CD4-positive, alpha-beta T cell treated with Interleukin-15 for 1 hour (primary cell): ENCODE results near the gene UPK3B.
"Not testable (repeated sequence)": the region's sequence is repeated elsewhere in the genome, so short reads cannot be mapped to it uniquely, and the experiment has no call there.

Experiments
- DNase-seq: peaks from one replicate; pipeline ENCODE4 v3.0.0-alpha.2; 2020

UPK3B gene

DNA sequence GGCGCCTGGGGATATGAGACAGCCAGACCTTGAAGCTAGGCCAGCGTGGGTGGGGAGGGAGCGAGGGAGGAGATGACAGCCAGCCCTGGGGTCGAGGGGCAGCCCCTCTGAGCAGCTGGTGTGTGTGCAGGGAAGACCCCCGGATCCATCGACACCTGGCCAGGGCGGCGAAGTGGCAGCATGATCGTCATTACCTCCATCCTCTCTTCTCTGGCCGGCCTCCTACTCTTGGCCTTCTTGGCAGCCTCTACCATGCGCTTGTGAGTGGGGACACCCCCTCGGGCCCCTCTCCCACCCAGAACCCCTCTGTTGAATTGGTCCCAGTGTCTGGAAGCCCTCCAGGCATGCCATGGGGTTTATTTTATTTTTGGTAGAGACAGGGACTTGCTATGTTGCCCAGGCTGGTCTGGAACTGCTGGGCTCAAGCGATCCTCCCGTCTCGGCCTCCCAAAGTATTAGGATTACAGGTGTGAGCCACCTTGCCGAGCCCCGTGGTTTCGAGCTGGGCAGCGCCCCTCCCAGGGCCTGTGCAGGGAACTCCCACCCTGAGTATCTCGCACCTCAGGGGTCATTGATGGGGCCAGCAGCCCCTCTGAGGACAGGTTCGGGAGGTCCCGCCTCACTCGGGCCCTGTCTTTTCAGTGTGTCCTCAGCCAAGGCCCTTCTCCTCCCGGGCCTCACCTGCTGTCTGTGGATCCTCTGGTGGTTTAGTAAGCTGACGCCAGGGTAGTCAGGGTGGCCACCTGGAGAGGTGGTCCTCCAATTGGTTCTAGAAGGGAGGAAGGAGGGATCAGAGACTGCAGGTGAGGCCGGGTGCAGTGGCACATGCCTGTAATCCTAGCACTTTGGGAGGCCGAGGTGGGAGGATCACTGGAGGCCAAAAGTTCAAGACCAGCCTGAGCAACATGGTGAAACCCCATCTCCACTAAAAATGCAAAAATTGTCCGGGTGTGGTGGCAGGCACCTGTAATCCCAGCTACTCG, 3.8 kb downstream of the UPK3B start:
- DNase-seq = peak; percentile 14

GRCh38 chr7:76514926-76515771, 4.8 kb downstream of the UPK3B start:
- DNase-seq = peak; percentile 10

DNA sequence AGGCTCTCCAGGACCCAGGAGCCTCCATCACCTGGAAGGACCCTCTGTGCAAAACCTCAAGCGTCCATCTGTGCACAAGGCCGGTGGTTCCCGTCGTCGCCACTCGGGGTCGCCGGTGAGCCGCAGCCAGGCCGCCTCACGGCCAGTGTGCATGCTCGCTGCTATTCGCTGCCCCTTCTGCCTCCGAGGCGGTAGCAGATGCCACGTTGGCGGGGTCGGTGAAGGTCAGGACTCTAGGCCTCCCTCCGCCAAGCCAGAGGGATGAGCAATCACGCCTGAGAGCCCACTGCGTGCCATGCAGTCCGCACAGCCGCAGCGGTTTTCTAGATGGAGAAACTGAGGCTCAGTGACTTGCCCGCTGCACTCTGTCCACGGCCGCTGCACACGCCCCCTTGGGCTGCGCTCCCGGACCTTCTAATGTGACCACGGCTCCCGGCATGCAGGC, 5.7 kb downstream of the UPK3B start:
- no peak for DNase-seq

DNA sequence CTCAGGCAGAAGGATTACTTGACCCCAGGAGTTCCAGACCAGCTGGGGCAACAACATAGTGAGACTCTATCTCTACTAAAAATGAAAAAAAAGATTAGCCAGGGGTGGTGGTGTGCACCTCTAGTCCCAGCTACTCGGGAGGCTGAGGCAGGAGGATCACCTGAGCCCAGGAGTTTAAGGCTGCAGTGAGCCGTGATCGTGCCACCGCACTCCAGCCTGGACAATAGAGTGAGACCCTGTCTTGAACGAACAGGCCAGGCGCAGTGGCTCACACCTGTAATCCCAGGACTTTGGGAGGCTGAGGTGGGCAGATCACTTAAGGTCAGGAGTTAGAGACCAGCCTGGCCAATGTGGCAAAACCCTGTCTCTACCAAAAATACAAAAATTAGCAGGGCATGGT, 6.6 kb downstream of the UPK3B start:
- not testable (repeated sequence) for DNase-seq

- not testable (repeated sequence) for DNase-seq
Measured at GRCh38 chr7:76526183-76526582, 15.8 kb downstream of the UPK3B start.

- not testable (repeated sequence) for DNase-seq
Measured at GRCh38 chr7:76531643-76532042, 21.3 kb downstream of the UPK3B start.

DNA sequence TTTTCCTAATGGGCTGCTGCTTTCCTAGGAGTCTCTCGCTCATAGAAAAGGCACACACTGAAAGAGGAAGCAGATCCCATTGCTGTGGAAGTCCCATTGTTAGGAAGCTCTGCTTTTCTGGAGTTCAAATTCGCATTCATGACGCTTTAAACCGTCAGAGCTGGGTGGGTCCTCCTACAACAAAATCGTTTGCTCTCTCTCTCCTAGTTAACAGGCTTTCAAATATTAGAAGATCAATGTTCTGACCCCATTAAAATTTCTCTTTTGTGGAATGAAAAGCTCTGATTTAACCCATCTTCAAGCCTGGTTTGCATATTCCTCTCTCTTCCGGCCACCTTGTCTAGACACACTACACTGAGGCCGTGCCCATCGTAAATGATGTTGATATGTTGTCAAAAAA, 32.8 kb downstream of the UPK3B start, which contains the start of gene SPDYE16:
Gene SPDYE16 (minus strand): TSS at position 101 of the 400 bp plus-strand sequence. CDS start 1,838 bp downstream, outside the sequence.
- not testable (repeated sequence) for DNase-seq

GRCh38 chr7:76549025-76549854, 38.9 kb downstream of the UPK3B start:
- DNase-seq = peak; percentile 91

GRCh38 chr7:76549855-76550248, 39.5 kb downstream of the UPK3B start:
- not testable (repeated sequence) for DNase-seq

DNA sequence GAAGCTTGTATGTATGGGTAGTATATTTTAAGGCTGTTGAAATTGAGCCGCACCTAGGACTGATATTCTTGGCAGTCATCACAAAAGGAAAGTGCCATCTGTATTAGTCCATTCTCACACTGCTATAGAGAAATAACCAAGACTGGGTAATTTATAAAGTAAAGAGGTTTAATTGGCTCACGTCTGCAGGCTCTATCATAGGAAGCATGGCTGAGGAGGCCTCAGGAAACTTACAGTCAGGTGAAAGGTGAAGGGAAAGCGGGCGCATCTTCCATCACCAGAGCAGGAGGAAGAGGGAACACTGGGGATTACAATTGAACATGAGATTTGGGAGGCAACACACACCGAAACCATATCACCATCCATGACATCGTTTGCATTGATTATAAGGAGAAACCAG, 41.6 kb downstream of the UPK3B start:
- DNase-seq = not testable (repeated sequence)

- DNase-seq = not testable (repeated sequence)
Measured at GRCh38 chr7:76559685-76560084, 49.3 kb downstream of the UPK3B start.

DNA sequence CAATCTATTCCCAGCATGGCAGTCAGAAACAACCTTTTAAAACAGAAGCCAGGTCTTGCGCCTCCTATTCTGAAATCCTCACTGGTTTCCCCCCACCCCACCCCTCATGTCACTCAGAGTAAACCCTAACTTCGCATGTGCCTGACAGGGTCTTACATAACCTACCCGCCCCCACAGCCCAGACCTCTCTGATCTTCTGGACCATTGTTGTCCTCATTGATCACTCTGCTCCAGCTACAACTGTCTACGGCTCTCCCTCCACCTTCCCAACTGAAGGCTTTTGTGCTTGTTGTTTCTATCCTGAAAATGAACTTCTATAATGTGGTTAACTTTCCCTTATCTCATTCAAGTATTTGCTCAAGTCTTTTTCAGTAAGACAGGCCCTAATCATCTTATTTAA, 49.8 kb downstream of the UPK3B start:
- not testable (repeated sequence) for DNase-seq

- DNase-seq = not testable (repeated sequence)
Measured at GRCh38 chr7:76561342-76561741, 51.0 kb downstream of the UPK3B start.

DNA sequence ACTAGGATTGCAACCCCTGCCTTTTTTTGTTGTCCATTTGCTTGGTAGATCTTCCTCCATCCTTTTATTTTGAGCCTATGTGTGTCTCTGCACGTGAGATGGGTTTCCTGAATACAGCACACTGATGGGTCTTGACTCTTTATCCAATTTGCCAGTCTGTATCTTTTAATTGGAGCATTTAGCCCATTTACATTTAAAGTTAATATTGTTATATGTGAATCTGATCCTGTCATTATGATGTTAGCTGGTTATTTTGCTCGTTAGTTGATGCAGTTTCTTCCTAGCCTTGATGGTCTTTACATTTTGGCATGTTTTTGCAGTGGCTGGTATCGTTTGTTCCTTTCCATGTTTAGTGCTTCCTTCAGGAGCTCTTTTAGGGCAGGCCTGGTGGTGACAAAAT, 54.6 kb downstream of the UPK3B start:
- not testable (repeated sequence) for DNase-seq
